HepG2 (cell line): Measurements from ENCODE around the gene JPT1. TPM values are rescaled to one million over a fixed set of nuclear protein-coding genes. Genes with fewer than 3 reads are reported as not detected.

ENCODE experiments used
- ARID5B ChIP-seq: IDR thresholded peaks from 2 replicates; pipeline ENCODE4 v1.4.0; 2020; ENCODE audit warnings: mild to moderate bottlenecking, missing genetic modification reagents
- ATF7 ChIP-seq, 2 experiments: fragments of 450-650 bp in 1 of 2; sonication (generic) in 1 of 2; formaldehyde crosslinking in 1 of 2; IDR thresholded peaks; 2 replicates each; pipeline versions ENCODE4 v1.4.0 to v1.6.1; 2016 to 2020; ENCODE audit warnings: antibody characterized with exemption in 1 of 2, mild to moderate bottlenecking in 1 of 2, missing genetic modification reagents in 1 of 2
- MAFK ChIP-seq, 2 experiments: IDR thresholded peaks in 1 of 2; conservative IDR thresholded peaks in 1 of 2; 2 replicates each; pipeline ENCODE4 v1.6.1; 2011; ENCODE audit warnings: improper control_type of control experiment in 2 of 2, low read length in 2 of 2
- MEF2D ChIP-seq: sonication (generic); formaldehyde crosslinking; IDR thresholded peaks from 2 replicates; pipeline ENCODE4 v1.5.1; 2020; ENCODE audit warnings: mild to moderate bottlenecking, missing genetic modification reagents
- MYPOP ChIP-seq: sonication (generic); formaldehyde crosslinking; IDR thresholded peaks from 2 replicates; pipeline ENCODE4 v1.8.1; 2023; ENCODE audit warnings: mild to moderate bottlenecking, moderate library complexity, missing genetic modification reagents
- PAWR ChIP-seq: sonication (generic); formaldehyde crosslinking; IDR thresholded peaks from 2 replicates; pipeline ENCODE4 v1.4.0; 2020; ENCODE audit warnings: missing genetic modification reagents, mild to moderate bottlenecking, borderline replicate concordance
- POLR2A ChIP-seq, 2 experiments: IDR thresholded peaks; 2 replicates each; pipeline ENCODE4 v1.6.1; 2011; ENCODE audit warnings: low read depth in 2 of 2, low read length in 2 of 2, mild to moderate bottlenecking in 1 of 2, moderate library complexity in 1 of 2; ENCODE audit not compliant: insufficient read depth in 1 of 2
- SP2 ChIP-seq: sonication (generic); formaldehyde crosslinking; IDR thresholded peaks from 2 replicates; pipeline ENCODE4 v1.5.1; 2020; ENCODE audit warnings: mild to moderate bottlenecking, missing genetic modification reagents
- ZBTB46 ChIP-seq: sonication (generic); formaldehyde crosslinking; IDR thresholded peaks from 2 replicates; pipeline ENCODE4 v1.4.0; 2020; ENCODE audit warnings: mild to moderate bottlenecking, missing genetic modification reagents, borderline replicate concordance
- ZFP41 ChIP-seq: sonication (generic); formaldehyde crosslinking; IDR thresholded peaks from 2 replicates; pipeline ENCODE4 v1.4.0; 2020; ENCODE audit warnings: mild to moderate bottlenecking, missing genetic modification reagents, borderline replicate concordance
- ZMAT3 ChIP-seq: sonication (generic); formaldehyde crosslinking; conservative IDR thresholded peaks from 2 replicates; pipeline ENCODE4 v1.7.0; 2021; ENCODE audit warnings: missing genetic modification reagents
- ZNF160 ChIP-seq: sonication (generic); formaldehyde crosslinking; IDR thresholded peaks from 2 replicates; pipeline ENCODE4 v1.8.0; 2022; ENCODE audit warnings: mild to moderate bottlenecking, inconsistent platforms, missing genetic modification reagents
- ZNF253 ChIP-seq: sonication (generic); formaldehyde crosslinking; IDR thresholded peaks from 2 replicates; pipeline ENCODE4 v1.8.0; 2022; ENCODE audit warnings: mild to moderate bottlenecking, missing genetic modification reagents, borderline replicate concordance
- ZNF274 ChIP-seq: sonication (generic); formaldehyde crosslinking; IDR thresholded peaks from 2 replicates; pipeline ENCODE4 v1.5.1; 2020; ENCODE audit warnings: mild to moderate bottlenecking, missing genetic modification reagents
- ZNF468 ChIP-seq: sonication (generic); formaldehyde crosslinking; IDR thresholded peaks from 2 replicates; pipeline ENCODE4 v1.8.0; 2022; ENCODE audit warnings: mild to moderate bottlenecking, moderate library complexity, missing genetic modification reagents
- ZNF543 ChIP-seq: sonication (generic); formaldehyde crosslinking; IDR thresholded peaks from 2 replicates; pipeline ENCODE4 v1.4.0; 2020; ENCODE audit warnings: mild to moderate bottlenecking, missing genetic modification reagents
- polyA plus RNA-seq, 8 experiments: library from polyadenylated mRNA; depleted of rRNA in 3 of 8; stranded (reverse) in 7 of 8; unstranded in 1 of 8; fragments of >200 nt; fragmentation: Illumina TruSeq in 4 of 8; extraction: Trizol in 4 of 8; gene quantifications; 2 replicates each; pipeline versions ENCODE4 v1.2.1 to v1.2.3, GENCODE V29; 2011 to 2016; ENCODE audit warnings: low read depth in 4 of 8, missing spikeins in 1 of 8, mixed read lengths in 1 of 8; ENCODE audit not compliant: insufficient read depth in 1 of 8
- total RNA-seq, 5 experiments: library from RNA; depleted of rRNA; stranded (reverse); fragments of >200 nt; fragmentation: Illumina TruSeq; extraction: Trizol; gene quantifications; 2 replicates each; pipeline ENCODE4 v1.2.3, GENCODE V29; 2016; ENCODE audit warnings: low read depth in 1 of 5

JPT1 gene
- total and polyA plus RNA-seq, 2 of the 13 experiments (the other 11 are each of a cell fraction or from before 2014, with no cell fraction given), result 43.3 to 256 TPM

- TF ChIP-seq ZBTB46 (CRISPR knock-in tag) (no peak), PAWR (0 out of 2 replicates have a peak, but pooled peaks have one; percentile 23), MEF2D (CRISPR knock-in tag) (no peak), MAFK (conservative IDR thresholded peaks at IDR 0.05 in 1 of 2, IDR thresholded peaks at IDR 0.05 in 1 of 2; ENCODE audit: low read length in 2 of 2) (no peak), ZMAT3 (CRISPR knock-in tag) (no peak), POLR2A (IDR thresholded peaks at IDR 0.05; ENCODE audit: insufficient read depth in 1 of 2, low read depth in 2 of 2, low read length in 2 of 2) (no peak), ATF7 (IDR thresholded peaks at IDR 0.05) (0 out of 2 replicates have a peak, but pooled peaks have one; percentile 13), ATF7 (CRISPR knock-in tag; IDR thresholded peaks at IDR 0.05) (no peak), ZFP41 (CRISPR knock-in tag) (no peak), ZNF468 (peak; percentile 53; the same call in 1 of the 2 replicates), ZNF160 (CRISPR knock-in tag) (no peak), ZNF543 (no peak), ARID5B (no peak), SP2 (no peak), MYPOP (CRISPR knock-in tag) (no peak), ZNF274 (no peak), ZNF253 (CRISPR knock-in tag) (no peak)
Measured at GRCh38 chr17:75091855-75092327, 62.4 kb downstream of the JPT1 start (continued).
